OCI-LY7 (cell line): ENCODE measurements around the gene C11orf54. TPM values are rescaled to one million over a fixed set of nuclear protein-coding genes. Genes with fewer than 3 reads are reported as not detected.

Experiments
- BruUV-seq: library from RNA; stranded (reverse); fragments of 400-500 nt; replicated peaks from 2 replicates; lab custom pipeline; 2021; lab: Mats Ljungman, UMichigan
- CTCF ChIA-PET: fragments of 300-600 bp; sonication (Branson Sonifier 250); formaldehyde crosslinking; loops from one replicate; lab custom pipeline; 2022; ENCODE audit warnings: antibody characterized with exemption; ENCODE audit not compliant: unreplicated experiment; lab: Charles Lee
- POLR2A ChIA-PET: fragments of 300-600 bp; sonication (Branson Sonifier 250); formaldehyde crosslinking; loops from one replicate; lab custom pipeline; 2022; ENCODE audit warnings: antibody characterized with exemption; lab: Charles Lee
- DNase-seq: peaks from one replicate; pipeline ENCODE4 v3.0.0-alpha.2; 2015; ENCODE audit warnings: low spot score
- H2AFZ ChIP-seq: fragments of 200-600 bp; sonication (generic), shearing (Covaris generic); 2 replicates; pipeline ENCODE4 v1.6.1; 2014; ENCODE audit warnings: mild to moderate bottlenecking, antibody characterized with exemption, low read length, moderate library complexity
- H3K27ac ChIP-seq: fragments of 200-600 bp; sonication (generic); 2 replicates; pipeline ENCODE4 v1.5.1; 2014; ENCODE audit warnings: mixed run types, low read depth, mild to moderate bottlenecking, moderate library complexity, low read length, inconsistent platforms; ENCODE audit not compliant: poor library complexity, severe bottlenecking
- H3K36me3 ChIP-seq: fragments of 200-600 bp; sonication (generic); 2 replicates; pipeline ENCODE4 v1.6.1; 2014; ENCODE audit warnings: mild to moderate bottlenecking, antibody characterized with exemption, low read length, moderate library complexity, mixed read lengths; ENCODE audit not compliant: insufficient read depth
- H3K4me1 ChIP-seq: fragments of 200-600 bp; sonication (generic); 2 replicates; pipeline ENCODE4 v1.5.1; 2014; ENCODE audit warnings: mild to moderate bottlenecking, low read length; ENCODE audit not compliant: insufficient read depth, poor library complexity, severe bottlenecking
- H3K4me2 ChIP-seq: fragments of 200-600 bp; sonication (generic); 2 replicates; pipeline ENCODE4 v1.6.1; 2014; ENCODE audit warnings: mild to moderate bottlenecking, low read length
- H3K4me3 ChIP-seq: fragments of 200-600 bp; sonication (generic); 2 replicates; pipeline ENCODE4 v1.5.1; 2014; ENCODE audit warnings: mild to moderate bottlenecking, low read depth, low read length; ENCODE audit not compliant: poor library complexity, severe bottlenecking
- H3K79me2 ChIP-seq: fragments of 200-600 bp; sonication (generic); 2 replicates; pipeline ENCODE4 v1.6.1; 2016; ENCODE audit warnings: low read depth, mild to moderate bottlenecking, low read length, moderate library complexity, mixed read lengths; ENCODE audit not compliant: insufficient read depth
- H3K9me2 ChIP-seq: fragments of 200-600 bp; sonication (generic); 2 replicates; pipeline ENCODE4 v1.6.1; 2016; ENCODE audit warnings: mild to moderate bottlenecking, low read length, mixed read lengths; ENCODE audit not compliant: insufficient read depth
- H3K9me3 ChIP-seq: fragments of 200-600 bp; sonication (generic); 2 replicates; pipeline ENCODE4 v1.6.1; 2014; ENCODE audit warnings: mild to moderate bottlenecking, mixed run types, low read length, mixed read lengths
- H4K20me1 ChIP-seq: fragments of 200-600 bp; sonication (generic); 2 replicates; pipeline ENCODE4 v1.6.1; 2014; ENCODE audit warnings: mild to moderate bottlenecking, antibody characterized with exemption, low read length, moderate library complexity, mixed read lengths; ENCODE audit not compliant: insufficient read depth
- EZH2phosphoT487 ChIP-seq: fragments of 200-600 bp; sonication (generic); IDR thresholded peaks from 2 replicates; pipeline ENCODE4 v1.6.1; 2018; ENCODE audit warnings: low read depth, borderline replicate concordance, mild to moderate bottlenecking, mixed run types, antibody characterized with exemption, low read length, moderate library complexity, mixed read lengths
- intact Hi-C: fragments of 100-400 bp; cut with micrococcal nuclease; formaldehyde crosslinking; loops from one replicate; pipeline ENCODE4 v1.10.0; 2022; ENCODE audit not compliant: unreplicated experiment
- total RNA-seq, 2 experiments: library from RNA; depleted of rRNA in 1 of 2; stranded (reverse); fragments of >200 nt in 1 of 2; shearing (Covaris generic) in 1 of 2; gene quantifications; 2 replicates each; pipeline ENCODE4 v1.2.3, GENCODE V29; 2014 to 2022
- TF ChIP-seq, protein P1 (sequence below): fragments of 200-600 bp; sonication (generic); conservative IDR thresholded peaks from 2 replicates; pipeline ENCODE4 v1.5.1; 2014; ENCODE audit warnings: mild to moderate bottlenecking, antibody characterized with exemption, low read length, moderate library complexity, mixed read lengths

The C11orf54 gene
- total RNA-seq, 2 experiments from 2014 or later, result 29.5 to 35.5 TPM

DNA sequence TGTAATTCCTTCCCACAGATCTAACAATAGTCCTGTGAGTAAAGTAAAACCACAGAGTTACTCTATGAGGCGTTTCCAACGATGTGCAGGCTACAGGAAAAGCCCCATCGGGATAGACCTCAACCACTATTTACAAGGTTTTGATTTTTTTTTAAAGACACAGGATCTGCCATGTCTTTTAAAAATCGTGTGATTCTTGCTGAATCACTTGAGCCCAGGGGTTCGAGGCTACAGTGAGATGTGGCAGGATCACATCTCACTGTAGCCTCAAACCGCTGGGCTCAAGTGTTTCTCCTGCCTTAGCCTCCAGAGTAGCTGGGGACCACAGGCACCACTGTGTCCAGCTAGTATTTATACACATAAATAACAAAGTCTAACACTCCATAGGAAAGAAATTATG, 8.0 kb upstream of the C11orf54 start:
- Histone ChIP-seq H3K36me3 (peaks cover 100% of the 10 kb centered on the region), H3K4me2 (peak overlapping the region; percentile 87), H3K4me1 (peaks cover 62% of the 10 kb centered on the region), H3K27ac (peak overlapping the region; percentile 1), H3K79me2 (peaks cover 59% of the 10 kb centered on the region), H3K9me3 (no peaks in the 10 kb centered on the region), H4K20me1 (peaks cover 90% of the 10 kb centered on the region), H2AFZ (no peak overlapping the region), H3K4me3 (no peak overlapping the region), H3K9me2 (no peaks in the 10 kb centered on the region)
- DNase-seq, result no peak
- TF ChIP-seq, protein P1, sequence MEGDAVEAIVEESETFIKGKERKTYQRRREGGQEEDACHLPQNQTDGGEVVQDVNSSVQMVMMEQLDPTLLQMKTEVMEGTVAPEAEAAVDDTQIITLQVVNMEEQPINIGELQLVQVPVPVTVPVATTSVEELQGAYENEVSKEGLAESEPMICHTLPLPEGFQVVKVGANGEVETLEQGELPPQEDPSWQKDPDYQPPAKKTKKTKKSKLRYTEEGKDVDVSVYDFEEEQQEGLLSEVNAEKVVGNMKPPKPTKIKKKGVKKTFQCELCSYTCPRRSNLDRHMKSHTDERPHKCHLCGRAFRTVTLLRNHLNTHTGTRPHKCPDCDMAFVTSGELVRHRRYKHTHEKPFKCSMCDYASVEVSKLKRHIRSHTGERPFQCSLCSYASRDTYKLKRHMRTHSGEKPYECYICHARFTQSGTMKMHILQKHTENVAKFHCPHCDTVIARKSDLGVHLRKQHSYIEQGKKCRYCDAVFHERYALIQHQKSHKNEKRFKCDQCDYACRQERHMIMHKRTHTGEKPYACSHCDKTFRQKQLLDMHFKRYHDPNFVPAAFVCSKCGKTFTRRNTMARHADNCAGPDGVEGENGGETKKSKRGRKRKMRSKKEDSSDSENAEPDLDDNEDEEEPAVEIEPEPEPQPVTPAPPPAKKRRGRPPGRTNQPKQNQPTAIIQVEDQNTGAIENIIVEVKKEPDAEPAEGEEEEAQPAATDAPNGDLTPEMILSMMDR, result no peak
- no peak for TF ChIP-seq EZH2phosphoT487
- intact Hi-C loops, result no loop called here
- ChIA-PET CTCF (no interaction called here), POLR2A (interaction anchor here (0.9 to 2.4 kb wide), 2 partner anchors 13 to 50 kb away, joined by 3 to 11 read pairs; partner anchors contain the start of gene MED17)
- BruUV-seq, result no TSS peak

DNA sequence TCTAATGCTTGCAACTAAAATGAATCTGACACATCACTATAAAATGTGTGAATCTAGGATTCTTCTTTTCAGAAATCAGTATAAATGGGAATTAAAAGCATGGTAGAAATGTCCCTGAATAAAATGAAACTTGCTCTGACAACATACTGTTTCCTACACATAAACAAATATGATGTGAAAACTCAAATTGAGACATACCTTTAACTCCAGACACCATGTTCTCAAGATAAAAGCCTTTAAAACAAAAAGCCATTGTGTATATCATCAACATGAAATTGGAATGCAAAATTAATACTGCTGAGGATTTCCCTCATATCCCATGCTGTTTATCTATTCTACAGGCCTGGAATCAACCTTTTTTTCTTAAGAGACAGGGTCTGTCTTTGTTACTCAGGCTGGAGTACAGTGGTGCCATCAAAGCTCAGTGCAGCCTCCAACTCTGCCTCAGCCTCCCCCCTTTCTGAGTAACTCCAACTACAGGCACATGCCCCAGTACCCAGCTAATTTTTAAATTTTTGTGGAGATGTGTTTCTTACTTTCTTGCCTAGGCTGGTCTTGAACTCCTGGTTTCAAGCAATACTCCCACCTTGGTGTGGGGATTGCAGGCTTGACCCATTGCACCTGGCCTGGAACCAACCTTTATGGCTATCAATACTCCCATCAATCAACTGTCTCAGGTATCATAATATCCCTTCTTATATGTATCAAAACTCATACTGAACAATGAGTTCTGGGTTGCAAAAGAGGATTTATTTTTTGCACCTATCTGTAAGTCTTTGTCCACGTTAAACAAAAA, 6.8 kb upstream of the C11orf54 start:
- TF ChIP-seq, protein P1, result no peak
- TF ChIP-seq EZH2phosphoT487, result no peak
- Histone ChIP-seq H3K4me1 (peaks cover 67% of the 10 kb centered on the region), H3K36me3 (peaks cover 100% of the 10 kb centered on the region), H2AFZ (no peak overlapping the region), H3K4me2 (peak overlapping the region; percentile 87), H3K4me3 (peak overlapping the region; percentile 96), H3K79me2 (peaks cover 71% of the 10 kb centered on the region), H3K9me3 (no peaks in the 10 kb centered on the region), H3K9me2 (no peaks in the 10 kb centered on the region), H4K20me1 (peaks cover 97% of the 10 kb centered on the region), H3K27ac (no peak overlapping the region)
- CTCF ChIA-PET, result no interaction called here
- DNase-seq, result no peak
- intact Hi-C loops, result no loop called here
- POLR2A ChIA-PET, result interaction anchor here (0.9 to 2.4 kb wide), 2 partner anchors 14 to 49 kb away, joined by 3 to 11 read pairs; partner anchors contain the start of gene MED17
- no TSS peak for BruUV-seq

DNA sequence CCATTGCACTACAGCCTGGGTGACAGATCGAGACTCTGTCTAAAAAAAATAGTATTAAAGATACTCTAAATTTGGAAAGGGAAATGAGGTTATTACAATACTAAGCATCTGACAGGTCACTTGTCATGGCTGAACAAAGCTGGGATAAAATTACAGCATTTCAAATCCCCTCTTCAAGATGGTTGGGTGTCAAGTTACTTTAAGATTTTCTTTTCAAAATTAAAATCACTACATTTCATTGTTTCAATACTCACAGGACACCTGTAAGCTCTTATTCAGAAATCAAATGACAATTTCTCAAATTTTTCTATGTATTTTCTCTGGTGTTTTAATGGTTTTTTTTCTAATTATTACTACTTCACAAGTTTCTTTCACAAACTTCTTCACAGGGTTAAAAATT, 5.8 kb upstream of the C11orf54 start:
- TF ChIP-seq EZH2phosphoT487, result no peak
- TF ChIP-seq, protein P1, result no peak
- ChIA-PET CTCF (interaction anchor here (0.5 kb wide), 1 partner anchor 54 kb away, joined by 3 read pairs; no protein-coding TSS in a partner anchor), POLR2A (interaction anchor here (0.6 to 1.2 kb wide), 4 partner anchors 20 to 748 kb away, joined by 3 to 7 read pairs (median 3); partner anchors contain the start of gene MED17)
- no peak overlapping the region for H2AFZ ChIP-seq
- H3K4me1 ChIP-seq, result peaks cover 67% of the 10 kb centered on the region
- H3K36me3 ChIP-seq, result peaks cover 100% of the 10 kb centered on the region
- no peaks in the 10 kb centered on the region for H3K9me2 ChIP-seq
- H3K27ac ChIP-seq, result no peak overlapping the region
- no peaks in the 10 kb centered on the region for H3K9me3 ChIP-seq
- peaks cover 81% of the 10 kb centered on the region for H3K79me2 ChIP-seq
- DNase-seq, result no peak
- H3K4me2 ChIP-seq, result peak overlapping the region; percentile 87
- peak overlapping the region; percentile 96 for H3K4me3 ChIP-seq
- H4K20me1 ChIP-seq, result peaks cover 92% of the 10 kb centered on the region
- intact Hi-C loops, result no loop called here
- no TSS peak for BruUV-seq
